ENCODE data around the gene MTERF1.

MTERF1 gene

GRCh38 chr7:91843831-91844230 lies 36.7 kb downstream of the MTERF1 start:
- in situ Hi-C loops (cut with MboI; ENCODE audit: low pct_unique_long_range_greater_than_20kb, low sequenced_read_pairs) = no loop called here
- DNase-seq = no peak

DNA sequence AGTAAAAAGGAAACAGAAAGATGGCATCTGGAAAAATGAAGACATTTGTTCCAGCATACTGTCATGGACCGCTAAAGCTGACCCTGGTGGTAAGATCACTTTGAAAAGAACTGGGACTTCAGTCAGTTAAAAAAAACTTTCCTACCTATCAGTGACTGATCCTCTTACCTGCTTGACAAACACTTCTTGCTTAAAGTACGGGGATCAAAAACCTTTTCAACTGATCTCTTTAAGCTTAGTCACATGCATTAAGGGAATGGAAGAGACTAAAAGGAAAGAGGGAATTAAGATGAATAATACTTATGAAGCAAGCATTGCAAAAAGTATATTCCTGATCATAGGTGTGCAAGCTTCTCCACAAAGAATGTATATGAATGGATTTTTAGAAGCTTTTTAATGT lies 42.1 kb downstream of the MTERF1 start:
- DNase-seq = no peak
- in situ Hi-C loops (cut with MboI; ENCODE audit: low pct_unique_long_range_greater_than_20kb, low sequenced_read_pairs) = no loop called here

- DNase-seq = no peak
- in situ Hi-C loops (cut with MboI; ENCODE audit: low pct_unique_long_range_greater_than_20kb, low sequenced_read_pairs) = no loop called here
Observed at GRCh38 chr7:91837397-91838070, 43.0 kb downstream of the MTERF1 start.

DNA sequence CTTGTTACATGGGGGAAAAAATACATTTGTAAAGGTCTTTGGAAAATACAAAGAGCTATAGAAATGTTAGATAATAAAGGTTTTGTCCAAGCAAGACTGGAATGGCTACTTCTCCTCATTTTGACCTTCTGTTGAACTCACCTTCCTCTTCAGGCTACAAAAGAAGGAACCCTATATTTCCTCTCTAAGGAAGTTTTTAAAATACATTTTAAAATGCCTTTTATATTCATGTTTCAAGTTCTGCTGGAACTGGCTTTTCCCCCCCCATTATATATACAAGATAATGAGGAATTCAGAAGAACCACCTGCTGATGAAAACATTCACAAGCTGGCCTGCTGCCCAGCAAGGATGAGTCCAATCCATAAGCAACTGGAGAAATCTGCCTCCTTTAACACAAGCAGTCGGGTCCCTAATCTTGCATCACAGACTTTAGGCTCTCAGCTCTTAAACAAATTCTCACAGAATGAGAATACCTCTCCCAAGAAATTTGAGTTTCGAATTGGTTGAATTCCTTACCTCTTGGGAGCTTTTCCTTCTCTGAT lies 44.6 kb downstream of the MTERF1 start:
- in situ Hi-C loops (cut with MboI; ENCODE audit: low pct_unique_long_range_greater_than_20kb, low sequenced_read_pairs) = no loop called here
- no peak for DNase-seq

DNA sequence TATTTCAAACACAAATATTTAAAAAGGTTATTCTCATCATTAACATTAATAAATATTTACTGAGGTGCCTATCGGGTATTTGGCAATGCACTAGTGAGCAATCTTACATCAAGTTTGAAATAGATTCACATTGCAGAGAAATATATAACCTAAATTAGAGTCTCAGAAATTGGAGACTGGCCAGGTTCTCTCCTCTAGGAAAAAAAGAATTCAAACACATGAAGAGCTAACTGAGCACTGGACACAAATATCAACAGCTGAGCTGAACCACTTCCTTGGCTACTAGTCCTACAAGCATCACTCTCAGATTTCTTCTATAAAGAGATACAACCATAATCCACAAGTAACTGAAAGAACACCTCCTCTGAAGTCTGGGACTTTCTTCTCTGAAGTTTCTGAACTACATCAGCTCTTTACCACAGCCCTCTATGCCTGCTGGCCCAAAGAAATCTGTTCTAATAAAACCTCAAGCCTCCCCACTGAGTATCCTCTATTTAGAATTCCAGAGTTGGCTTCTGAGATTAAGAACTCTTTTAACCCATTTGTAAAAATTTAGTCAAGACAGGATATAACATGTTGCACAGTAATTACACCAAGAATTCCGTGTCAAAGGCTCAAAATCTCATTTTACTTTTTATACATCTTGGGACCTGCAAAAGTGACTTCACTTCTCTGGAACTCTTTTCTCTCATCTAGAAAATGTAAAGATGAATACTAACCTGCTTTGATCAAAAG lies 45.2 kb downstream of the MTERF1 start:
- in situ Hi-C loops (cut with MboI; ENCODE audit: low pct_unique_long_range_greater_than_20kb, low sequenced_read_pairs) = no loop called here
- DNase-seq = no peak

DNA sequence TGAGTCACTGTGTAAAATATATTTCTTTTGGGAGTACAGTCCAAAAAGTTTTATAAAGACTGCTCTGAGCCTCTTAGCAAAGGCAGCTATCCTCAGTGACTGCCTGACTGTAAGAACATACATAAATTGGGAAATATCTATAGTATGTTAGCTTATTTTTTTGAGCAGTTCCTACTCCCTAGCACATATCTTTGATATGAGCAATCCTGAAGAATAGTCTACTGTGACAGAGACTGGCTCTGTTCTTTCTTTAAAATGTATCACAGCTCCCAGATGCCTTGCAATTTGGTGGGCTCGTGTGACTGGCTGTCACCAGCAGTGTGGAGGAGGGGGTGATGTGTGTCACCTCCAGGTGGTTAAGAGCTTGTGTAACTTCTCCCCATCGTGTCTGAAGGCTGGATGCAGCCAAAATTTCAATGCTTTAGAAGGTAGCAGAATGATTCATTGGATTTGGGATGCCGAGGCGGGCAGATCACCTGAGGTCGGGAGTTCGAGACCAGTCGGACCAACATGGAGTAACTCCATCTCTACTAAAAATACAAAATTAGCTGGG lies 47.9 kb downstream of the MTERF1 start:
- in situ Hi-C loops (cut with MboI; ENCODE audit: low pct_unique_long_range_greater_than_20kb, low sequenced_read_pairs) = no loop called here
- no peak for DNase-seq

DNA sequence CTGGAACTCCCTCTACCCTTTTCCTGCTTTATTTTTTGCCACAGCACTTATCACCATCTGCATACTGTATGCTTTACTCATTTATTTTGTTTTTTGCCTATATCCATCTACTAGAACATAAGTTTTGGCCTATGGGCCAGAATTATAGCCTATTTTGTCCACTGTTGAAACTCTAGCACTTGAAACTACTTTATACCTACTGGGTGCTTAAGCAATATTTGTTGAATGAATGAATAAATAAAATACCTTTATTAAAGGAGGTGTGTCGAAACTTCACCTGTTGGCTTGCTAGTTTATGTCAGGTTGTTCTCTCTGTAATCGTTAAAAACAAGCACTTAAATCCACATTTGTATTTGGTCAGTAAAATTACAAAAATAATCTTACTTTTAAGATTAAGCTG lies 53.3 kb downstream of the MTERF1 start:
- in situ Hi-C loops (cut with MboI; ENCODE audit: low pct_unique_long_range_greater_than_20kb, low sequenced_read_pairs) = no loop called here
- no peak for DNase-seq

DNA sequence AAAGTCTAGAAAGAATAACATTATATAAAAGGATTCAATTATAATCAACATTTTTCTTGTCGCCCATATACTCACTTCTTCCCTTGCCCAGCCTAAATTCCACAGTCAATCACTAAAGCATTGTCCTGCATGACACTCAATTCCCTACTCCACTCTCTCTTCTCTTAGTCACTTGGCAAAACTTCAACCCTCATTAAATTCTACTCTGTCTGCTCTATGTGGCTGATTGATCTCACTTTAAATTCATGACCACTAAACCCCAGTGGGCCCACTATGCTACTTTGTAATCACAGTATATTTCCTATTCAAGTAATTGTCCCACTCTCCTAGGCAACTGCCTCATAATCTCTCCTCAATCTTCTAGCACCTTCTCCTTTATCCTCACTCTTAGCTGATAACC lies 54.1 kb downstream of the MTERF1 start:
- in situ Hi-C loops (cut with MboI; ENCODE audit: low pct_unique_long_range_greater_than_20kb, low sequenced_read_pairs) = no loop called here
- DNase-seq = no peak

GRCh38 chr7:91824201-91824600 lies 56.3 kb downstream of the MTERF1 start:
- in situ Hi-C loops (cut with MboI; ENCODE audit: low pct_unique_long_range_greater_than_20kb, low sequenced_read_pairs) = no loop called here
- DNase-seq = no peak
